SK-N-SH treated with all-trans-retinoic acid at 6 μM for 48 hours (cell line): ENCODE measurements around the gene SYNGAP1.
"Not testable (repeated sequence)": the region's sequence is repeated elsewhere in the genome, so short reads cannot be mapped to it uniquely, and the experiment has no call there.

Source experiments
- ATAC-seq: fragments of 200-7000 bp; cut with Tn5 transposase; 3 replicates; pipeline ENCODE4 v1.9.1; 2020; ENCODE audit warnings: mild to moderate bottlenecking, moderate library complexity
- ARNTL ChIP-seq: fragments of 450-650 bp; formaldehyde crosslinking; IDR thresholded peaks from 2 replicates; pipeline ENCODE4 v1.5.0; 2020; ENCODE audit warnings: low read depth, mild to moderate bottlenecking, moderate library complexity, borderline replicate concordance
- BACH2 ChIP-seq: fragments of 250-450 bp; sonication (Bioruptor Pico); IDR thresholded peaks from 2 replicates; pipeline ENCODE4 v1.9.0; 2021; ENCODE audit warnings: mild to moderate bottlenecking, borderline replicate concordance
- CREB5 ChIP-seq: fragments of 250-450 bp; sonication (Bioruptor Pico); IDR thresholded peaks from 2 replicates; pipeline ENCODE4 v1.5.1; 2020; ENCODE audit warnings: low read depth, mild to moderate bottlenecking, moderate library complexity
- CSRNP3 ChIP-seq: fragments of 250-450 bp; sonication (Bioruptor Pico); IDR thresholded peaks from 2 replicates; pipeline ENCODE4 v1.5.1; 2021; ENCODE audit warnings: mild to moderate bottlenecking, moderate library complexity
- ESRRG ChIP-seq: fragments of 250-450 bp; sonication (Bioruptor Pico); IDR thresholded peaks from 2 replicates; pipeline ENCODE4 v1.6.1; 2021; ENCODE audit warnings: mild to moderate bottlenecking
- GLIS3 ChIP-seq: fragments of 250-450 bp; sonication (Bioruptor Pico); IDR thresholded peaks from 2 replicates; pipeline ENCODE4 v1.5.0; 2020; ENCODE audit warnings: mild to moderate bottlenecking, moderate library complexity
- ISL1 ChIP-seq: fragments of 250-450 bp; sonication (Bioruptor Pico); IDR thresholded peaks from 2 replicates; pipeline ENCODE4 v2.1.2; 2022; ENCODE audit warnings: mild to moderate bottlenecking, moderate library complexity
- OSR1 ChIP-seq: fragments of 250-450 bp; sonication (Bioruptor Pico); IDR thresholded peaks from 2 replicates; pipeline ENCODE4 v1.8.0; 2022; ENCODE audit warnings: moderate library complexity, mild to moderate bottlenecking, inconsistent platforms
- PATZ1 ChIP-seq: fragments of 250-450 bp; sonication (Bioruptor Pico); IDR thresholded peaks from 2 replicates; pipeline ENCODE4 v1.8.0; 2020; ENCODE audit warnings: mild to moderate bottlenecking, moderate library complexity, borderline replicate concordance
- POU6F1 ChIP-seq: fragments of 250-450 bp; sonication (Bioruptor Pico); IDR thresholded peaks from 2 replicates; pipeline ENCODE4 v1.8.0; 2021; ENCODE audit warnings: low read depth, mild to moderate bottlenecking, moderate library complexity, borderline replicate concordance
- PPARA ChIP-seq: fragments of 250-450 bp; sonication (Bioruptor Pico); IDR thresholded peaks from 2 replicates; pipeline ENCODE4 v1.5.0; 2020; ENCODE audit warnings: mild to moderate bottlenecking, borderline replicate concordance
- RARB ChIP-seq: fragments of 250-450 bp; sonication (Bioruptor Pico); IDR thresholded peaks from 2 replicates; pipeline ENCODE4 v1.8.0; 2021; ENCODE audit warnings: mild to moderate bottlenecking, moderate library complexity
- SNAI2 ChIP-seq: fragments of 250-450 bp; sonication (Bioruptor Pico); IDR thresholded peaks from 2 replicates; pipeline ENCODE4 v1.5.0; 2020; ENCODE audit warnings: mild to moderate bottlenecking, moderate library complexity
- TCF4 ChIP-seq: fragments of 250-450 bp; sonication (Bioruptor Pico); IDR thresholded peaks from 2 replicates; pipeline ENCODE4 v1.8.0; 2021; ENCODE audit warnings: mild to moderate bottlenecking, moderate library complexity, borderline replicate concordance
- TOX ChIP-seq: fragments of 250-450 bp; sonication (Bioruptor Pico); IDR thresholded peaks from 2 replicates; pipeline ENCODE4 v1.8.0; 2021; ENCODE audit warnings: mild to moderate bottlenecking, moderate library complexity, borderline replicate concordance
- TSHZ2 ChIP-seq: fragments of 250-450 bp; sonication (Bioruptor Pico); IDR thresholded peaks from 2 replicates; pipeline ENCODE4 v1.5.0; 2020; ENCODE audit warnings: mild to moderate bottlenecking, moderate library complexity
- ZC3H10 ChIP-seq: fragments of 250-450 bp; sonication (Bioruptor Pico); IDR thresholded peaks from 2 replicates; pipeline ENCODE4 v1.5.1; 2021; ENCODE audit warnings: mild to moderate bottlenecking, moderate library complexity
- ZFP30 ChIP-seq: fragments of 450-650 bp; formaldehyde crosslinking; IDR thresholded peaks from 2 replicates; pipeline ENCODE4 v1.5.0; 2022; ENCODE audit warnings: mild to moderate bottlenecking, moderate library complexity
- ZNF565 ChIP-seq: fragments of 450-650 bp; formaldehyde crosslinking; conservative IDR thresholded peaks from 2 replicates; pipeline ENCODE4 v1.5.0; 2020; ENCODE audit warnings: low read depth, mild to moderate bottlenecking, moderate library complexity
- ZNF70 ChIP-seq: fragments of 450-650 bp; formaldehyde crosslinking; IDR thresholded peaks from 2 replicates; pipeline ENCODE4 v1.5.0; 2020; ENCODE audit warnings: mild to moderate bottlenecking, moderate library complexity
- ZNF8 ChIP-seq: fragments of 450-650 bp; formaldehyde crosslinking; IDR thresholded peaks from 2 replicates; pipeline ENCODE4 v1.5.0; 2020; ENCODE audit warnings: mild to moderate bottlenecking, moderate library complexity

The SYNGAP1 gene

GRCh38 chr6:33375143-33375671 is 44.7 kb upstream of the SYNGAP1 start (continued):
- no peak for TF ChIP-seq TSHZ2 (CRISPR knock-in tag)

GRCh38 chr6:33377171-33377570 is 42.7 kb upstream of the SYNGAP1 start:
- no peak for ATAC-seq
- no peak for TF ChIP-seq ZNF565 (CRISPR knock-in tag)
- TF ChIP-seq GLIS3 (CRISPR knock-in tag): no peak
- no peak for TF ChIP-seq ARNTL (CRISPR knock-in tag)

GRCh38 chr6:33379184-33379583 is 40.7 kb upstream of the SYNGAP1 start:
- ATAC-seq: not testable (repeated sequence)

GRCh38 chr6:33380272-33380981 is 39.4 kb upstream of the SYNGAP1 start:
- no peak for ATAC-seq

GRCh38 chr6:33383427-33384185 is 36.3 kb upstream of the SYNGAP1 start:
- TF ChIP-seq ESRRG (CRISPR knock-in tag): no peak
- TF ChIP-seq ARNTL (CRISPR knock-in tag): no peak
- TF ChIP-seq ZC3H10 (CRISPR knock-in tag): no peak
- TF ChIP-seq PATZ1 (CRISPR knock-in tag): no peak
- no peak for TF ChIP-seq ISL1 (CRISPR knock-in tag)
- TF ChIP-seq ZNF8 (CRISPR knock-in tag): no peak
- no peak for TF ChIP-seq POU6F1 (CRISPR knock-in tag)
- no peak for TF ChIP-seq PPARA (CRISPR knock-in tag)
- TF ChIP-seq ZFP30: no peak
- TF ChIP-seq TSHZ2 (CRISPR knock-in tag): no peak
- TF ChIP-seq RARB (CRISPR knock-in tag): no peak
- no peak for TF ChIP-seq TOX (CRISPR knock-in tag)
- TF ChIP-seq GLIS3 (CRISPR knock-in tag): no peak
- no peak for TF ChIP-seq CREB5 (CRISPR knock-in tag)
- no peak for TF ChIP-seq CSRNP3 (CRISPR knock-in tag)
- no peak for TF ChIP-seq TCF4
- TF ChIP-seq SNAI2 (CRISPR knock-in tag): no peak
- TF ChIP-seq OSR1 (CRISPR knock-in tag): no peak
- TF ChIP-seq, all 23 proteins: peak for 0
- ATAC-seq: no peak; the same call in 2 of the 3 replicates

More at GRCh38 chr6:33380272-33380981, 39.4 kb upstream of the SYNGAP1 start:
- TF ChIP-seq BACH2 (CRISPR knock-in tag) (no peak), ZNF70 (CRISPR knock-in tag) (no peak), GLIS3 (CRISPR knock-in tag) (no peak)
